Hepatocyte (in vitro differentiated cells): ENCODE measurements around the gene STK24. TPM values are rescaled to one million over a fixed set of nuclear protein-coding genes. Genes with fewer than 3 reads are reported as not detected.
A peak's percentile ranks its signal among the peaks of the same experiment; 100 is the strongest.

Experiments used
- DNase-seq: peaks from one replicate; pipeline ENCODE4 v3.0.0-alpha.2; 2016; ENCODE audit warnings: low spot score
- H2AFZ ChIP-seq: fragments of 200-600 bp; sonication (generic); 2 replicates; pipeline ENCODE4 v1.6.0; 2016; ENCODE audit warnings: antibody characterized with exemption, mild to moderate bottlenecking
- H3K27ac ChIP-seq: fragments of 200-600 bp; sonication (generic); 2 replicates; pipeline ENCODE4 v1.5.1; 2016; ENCODE audit warnings: mild to moderate bottlenecking
- H3K27me3 ChIP-seq: fragments of 200-600 bp; sonication (generic); 2 replicates; pipeline ENCODE4 v1.6.1; 2016
- H3K36me3 ChIP-seq: fragments of 200-600 bp; sonication (generic); replicated peaks from 2 replicates; pipeline ENCODE4 v1.5.1; 2016; ENCODE audit warnings: low read depth; ENCODE audit not compliant: insufficient read depth
- H3K4me1 ChIP-seq: fragments of 200-600 bp; sonication (generic); 2 replicates; pipeline ENCODE4 v1.5.1; 2016; ENCODE audit warnings: mild to moderate bottlenecking, moderate library complexity; ENCODE audit not compliant: insufficient read depth
- H3K4me2 ChIP-seq: fragments of 200-600 bp; sonication (generic); 2 replicates; pipeline ENCODE4 v1.6.0; 2016
- H3K4me3 ChIP-seq: fragments of 200-600 bp; sonication (generic); 2 replicates; pipeline ENCODE4 v1.5.1; 2016; ENCODE audit warnings: mild to moderate bottlenecking
- H3K79me2 ChIP-seq: fragments of 200-600 bp; sonication (generic); 2 replicates; pipeline ENCODE4 v1.6.0; 2017; ENCODE audit warnings: mild to moderate bottlenecking
- H3K9me2 ChIP-seq: fragments of 200-600 bp; sonication (generic); replicated peaks from 2 replicates; pipeline ENCODE4 v1.6.0; 2017; ENCODE audit warnings: mild to moderate bottlenecking; ENCODE audit not compliant: insufficient read depth
- H3K9me3 ChIP-seq: fragments of 200-600 bp; sonication (generic); 2 replicates; pipeline ENCODE4 v1.5.1; 2016; ENCODE audit warnings: low read depth, mild to moderate bottlenecking
- H4K20me1 ChIP-seq: fragments of 200-600 bp; sonication (generic); 2 replicates; pipeline ENCODE4 v1.6.0; 2016; ENCODE audit warnings: mild to moderate bottlenecking; ENCODE audit not compliant: insufficient read depth, poor library complexity, severe bottlenecking
- EZH2 ChIP-seq: fragments of 200-600 bp; sonication (generic); IDR thresholded peaks from 2 replicates; pipeline ENCODE4 v1.6.1; 2016; ENCODE audit warnings: antibody characterized with exemption, mild to moderate bottlenecking, borderline replicate concordance
- EZH2phosphoT487 ChIP-seq: fragments of 200-600 bp; sonication (generic); IDR thresholded peaks from one replicate; pipeline ENCODE4 v1.6.1; 2018; ENCODE audit warnings: antibody characterized with exemption, mild to moderate bottlenecking, low read depth, moderate library complexity; ENCODE audit not compliant: unreplicated experiment, severe bottlenecking
- WGBS: methylation state at CpG from one replicate; pipeline ENCODE4 v1.1.6; 2016; ENCODE audit warnings: low lambda C conversion rate; ENCODE audit errors: missing lambda C conversion rate; 5-methylcytosine and 5-hydroxymethylcytosine counted together
- polyA plus RNA-seq: library from polyadenylated mRNA; unstranded; fragments of >200 nt; fragmentation: Nextera tagmentation; extraction: Ambion mirVana; gene quantifications from 2 replicates; pipeline ENCODE4 v1.2.1, GENCODE V29; 2016
- total RNA-seq: library from RNA; depleted of rRNA; stranded (reverse); fragments of >200 nt; gene quantifications from 2 replicates; pipeline ENCODE4 v1.2.3, GENCODE V29; 2014
- TF ChIP-seq, protein P1 (sequence below): fragments of 200-600 bp; sonication (generic); IDR thresholded peaks from 2 replicates; pipeline ENCODE4 v1.5.1; 2016; ENCODE audit warnings: antibody characterized with exemption, mild to moderate bottlenecking; ENCODE audit not compliant: poor library complexity

The STK24 gene
- total and polyA plus RNA-seq, 2 experiments from 2014 or later, result 71.2 to 74.4 TPM

DNA sequence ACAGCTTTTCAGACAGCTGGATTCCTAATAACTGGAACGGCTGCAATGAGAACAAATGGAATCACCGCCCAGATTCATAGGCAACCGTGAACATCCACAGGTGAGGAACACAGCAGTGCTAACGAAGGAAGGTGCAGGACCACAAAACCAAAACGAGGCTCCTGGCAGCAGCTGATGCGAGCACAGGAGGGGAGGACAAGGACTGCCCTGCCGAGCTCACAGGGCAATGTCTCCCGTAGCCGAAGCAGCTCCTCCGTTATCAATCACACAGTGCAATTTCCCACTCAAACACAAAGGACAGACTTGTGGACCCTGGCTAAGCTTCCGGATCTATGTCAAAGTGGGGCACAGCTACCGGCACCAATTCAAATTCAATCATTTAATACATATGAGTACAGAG, 70.6 kb downstream of the STK24 start:
- Histone ChIP-seq H4K20me1 (peaks cover 58% of the 10 kb centered on the region), H3K9me2 (no peaks in the 10 kb centered on the region), H3K36me3 (no peaks in the 10 kb centered on the region), H3K4me3 (no peak overlapping the region), H3K27me3 (no peaks in the 10 kb centered on the region), H3K79me2 (peaks cover 97% of the 10 kb centered on the region), H3K4me2 (no peak overlapping the region), H3K9me3 (no peaks in the 10 kb centered on the region), H2AFZ (no peak overlapping the region), H3K27ac (no peak overlapping the region), H3K4me1 (peaks cover 40% of the 10 kb centered on the region)
- WGBS, result 85% methylated on average over 12 of the region's 12 CpGs
- TF ChIP-seq, protein P1, sequence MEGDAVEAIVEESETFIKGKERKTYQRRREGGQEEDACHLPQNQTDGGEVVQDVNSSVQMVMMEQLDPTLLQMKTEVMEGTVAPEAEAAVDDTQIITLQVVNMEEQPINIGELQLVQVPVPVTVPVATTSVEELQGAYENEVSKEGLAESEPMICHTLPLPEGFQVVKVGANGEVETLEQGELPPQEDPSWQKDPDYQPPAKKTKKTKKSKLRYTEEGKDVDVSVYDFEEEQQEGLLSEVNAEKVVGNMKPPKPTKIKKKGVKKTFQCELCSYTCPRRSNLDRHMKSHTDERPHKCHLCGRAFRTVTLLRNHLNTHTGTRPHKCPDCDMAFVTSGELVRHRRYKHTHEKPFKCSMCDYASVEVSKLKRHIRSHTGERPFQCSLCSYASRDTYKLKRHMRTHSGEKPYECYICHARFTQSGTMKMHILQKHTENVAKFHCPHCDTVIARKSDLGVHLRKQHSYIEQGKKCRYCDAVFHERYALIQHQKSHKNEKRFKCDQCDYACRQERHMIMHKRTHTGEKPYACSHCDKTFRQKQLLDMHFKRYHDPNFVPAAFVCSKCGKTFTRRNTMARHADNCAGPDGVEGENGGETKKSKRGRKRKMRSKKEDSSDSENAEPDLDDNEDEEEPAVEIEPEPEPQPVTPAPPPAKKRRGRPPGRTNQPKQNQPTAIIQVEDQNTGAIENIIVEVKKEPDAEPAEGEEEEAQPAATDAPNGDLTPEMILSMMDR, result no peak
- TF ChIP-seq EZH2, result no peak
- no peak for TF ChIP-seq EZH2phosphoT487
- no peak for DNase-seq

DNA sequence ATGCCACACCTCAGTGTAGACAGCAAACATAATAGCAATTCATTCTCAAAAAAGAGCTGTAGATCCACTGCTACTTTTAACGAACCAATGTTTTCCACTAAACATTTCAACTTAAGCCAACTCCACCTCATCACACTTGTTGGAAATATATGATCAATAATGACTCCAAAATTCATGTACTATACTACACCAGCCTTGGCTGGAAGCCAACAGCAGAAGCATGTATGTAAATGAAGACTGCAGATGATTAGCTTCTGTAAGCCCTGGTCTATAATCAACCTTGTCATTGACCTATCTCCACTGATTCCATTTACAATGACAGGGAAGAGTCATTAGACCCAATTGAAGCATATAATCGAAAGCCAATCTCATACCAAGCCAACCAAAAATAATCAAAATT, 71.7 kb downstream of the STK24 start:
- no peak for TF ChIP-seq EZH2phosphoT487
- TF ChIP-seq EZH2, result no peak
- TF ChIP-seq, protein P1, result no peak
- Histone ChIP-seq H4K20me1 (peaks cover 58% of the 10 kb centered on the region), H3K4me3 (no peak overlapping the region), H3K27me3 (no peaks in the 10 kb centered on the region), H3K27ac (no peak overlapping the region), H3K9me2 (no peaks in the 10 kb centered on the region), H3K9me3 (no peaks in the 10 kb centered on the region), H3K4me2 (no peak overlapping the region), H3K79me2 (peaks cover 97% of the 10 kb centered on the region), H2AFZ (no peak overlapping the region), H3K36me3 (no peaks in the 10 kb centered on the region), H3K4me1 (peaks cover 40% of the 10 kb centered on the region)
- WGBS, result 90% methylated on average over 2 of the region's 2 CpGs
- no peak for DNase-seq

DNA sequence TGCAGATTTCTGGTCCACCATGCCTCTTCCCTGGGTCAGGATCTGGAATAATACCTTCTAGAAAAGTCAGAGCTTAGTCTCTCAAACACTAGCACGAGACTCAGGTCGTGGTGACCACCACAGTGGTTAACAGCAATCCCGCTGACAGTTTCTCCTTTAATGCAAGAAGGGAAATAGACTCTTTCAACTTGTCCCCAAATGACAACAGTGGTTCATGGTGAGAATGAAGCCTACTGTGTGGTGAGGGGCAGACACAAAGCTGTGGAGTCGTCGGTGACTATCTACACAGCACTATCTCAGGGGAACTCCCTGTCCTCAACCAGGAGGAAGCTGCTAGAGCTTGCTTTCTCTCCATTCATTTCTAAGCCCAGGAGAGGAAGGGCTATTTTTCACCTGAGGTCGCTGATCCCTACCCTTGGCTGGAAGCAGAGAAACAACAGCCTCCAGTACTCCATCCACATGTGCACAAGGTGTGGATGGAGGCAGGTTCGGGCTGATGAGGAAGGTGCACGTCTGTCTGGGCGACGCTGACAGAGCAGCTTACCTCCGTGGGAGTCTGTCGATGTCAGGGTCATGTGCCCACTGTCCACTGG, 72.4 kb downstream of the STK24 start:
- H3K9me3 ChIP-seq, result no peaks in the 10 kb centered on the region
- H3K4me1 ChIP-seq, result peaks cover 34% of the 10 kb centered on the region
- H2AFZ ChIP-seq, result no peak overlapping the region
- H3K4me2 ChIP-seq, result peak overlapping the region; percentile 25
- no peak for TF ChIP-seq EZH2
- TF ChIP-seq, protein P1, result no peak
- no peak for TF ChIP-seq EZH2phosphoT487
- DNase-seq, result no peak
- no peaks in the 10 kb centered on the region for H3K27me3 ChIP-seq
- H4K20me1 ChIP-seq, result peaks cover 58% of the 10 kb centered on the region
- no peaks in the 10 kb centered on the region for H3K36me3 ChIP-seq
- H3K79me2 ChIP-seq, result peaks cover 98% of the 10 kb centered on the region
- WGBS, result 91% methylated on average over 12 of the region's 12 CpGs
- H3K4me3 ChIP-seq, result no peak overlapping the region
- H3K9me2 ChIP-seq, result no peaks in the 10 kb centered on the region
- no peak overlapping the region for H3K27ac ChIP-seq

DNA sequence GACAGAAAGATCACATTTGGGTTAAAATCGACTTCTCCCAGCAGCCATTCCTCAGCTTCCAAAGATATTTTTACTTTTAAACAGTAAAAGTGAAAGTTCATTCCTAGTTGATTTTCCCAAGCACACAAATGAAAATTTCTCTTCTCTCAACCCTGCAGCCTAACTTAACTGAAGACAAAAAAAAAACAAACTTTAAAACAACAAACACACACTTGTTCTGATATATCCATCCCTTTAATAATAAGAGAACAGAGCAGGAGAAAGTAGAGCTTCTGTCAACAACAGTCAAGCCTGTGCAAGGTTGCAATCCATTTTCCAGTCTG, 72.9 kb downstream of the STK24 start:
- TF ChIP-seq, protein P1, result no peak
- TF ChIP-seq EZH2phosphoT487 (no peak), EZH2 (no peak)
- Histone ChIP-seq H3K4me2 (peak overlapping the region; percentile 25), H3K27ac (no peak overlapping the region)

More for the DNA sequence above, 72.9 kb downstream of the STK24 start:
- H3K9me2 ChIP-seq, result no peaks in the 10 kb centered on the region
- peaks cover 100% of the 10 kb centered on the region for H3K79me2 ChIP-seq
- no peaks in the 10 kb centered on the region for H3K27me3 ChIP-seq
- no peaks in the 10 kb centered on the region for H3K36me3 ChIP-seq
- WGBS, result 75% methylated on average over 1 of the region's 1 CpG
- no peak overlapping the region for H3K4me3 ChIP-seq
- no peak overlapping the region for H2AFZ ChIP-seq
- no peaks in the 10 kb centered on the region for H3K9me3 ChIP-seq
- H4K20me1 ChIP-seq, result peaks cover 58% of the 10 kb centered on the region
- no peak for DNase-seq
- peaks cover 29% of the 10 kb centered on the region for H3K4me1 ChIP-seq
